ENCODE measurements around the gene SLC5A2.
"Not testable (repeated sequence)": the region's sequence is repeated elsewhere in the genome, so short reads cannot be mapped to it uniquely, and the experiment has no call there.

Gene SLC5A2

GRCh38 chr16:31476303-31477219, 6.4 kb upstream of the SLC5A2 start:
- DNase-seq: no peak

- no peak for DNase-seq
These were observed 5.4 kb upstream of the SLC5A2 start for GRCh38 chr16:31477220-31478216.

GRCh38 chr16:31478956-31479355, 4.0 kb upstream of the SLC5A2 start:
- DNase-seq: no peak

- no peak for DNase-seq
These were observed 3.2 kb upstream of the SLC5A2 start for GRCh38 chr16:31479751-31480150.

- no peak for DNase-seq
These were observed 1.9 kb upstream of the SLC5A2 start for GRCh38 chr16:31480851-31481536.

- DNase-seq: not testable (repeated sequence)
These were observed 1.1 kb downstream of the SLC5A2 start for GRCh38 chr16:31484048-31484447.

GRCh38 chr16:31484491-31485171, 1.7 kb downstream of the SLC5A2 start:
- DNase-seq: no peak

GRCh38 chr16:31485571-31485970, 2.6 kb downstream of the SLC5A2 start:
- no peak for DNase-seq

- no peak for DNase-seq
These were observed 3.1 kb downstream of the SLC5A2 start for GRCh38 chr16:31486045-31486444.

- DNase-seq: no peak
These were observed 4.3 kb downstream of the SLC5A2 start for GRCh38 chr16:31487071-31487719.

- DNase-seq: peak; percentile 16 to 32
These were observed 5.0 kb downstream of the SLC5A2 start for GRCh38 chr16:31487720-31488467.

GRCh38 chr16:31488468-31489297, 5.8 kb downstream of the SLC5A2 start:
- DNase-seq: no peak

- no peak for DNase-seq
These were observed 6.3 kb downstream of the SLC5A2 start for GRCh38 chr16:31489298-31489564.

- no peak for DNase-seq
These were observed 7.0 kb downstream of the SLC5A2 start for GRCh38 chr16:31489616-31490584.

- DNase-seq: no peak
These were observed 9.0 kb downstream of the SLC5A2 start for GRCh38 chr16:31491778-31492418.

GRCh38 chr16:31493506-31494125, 10.7 kb downstream of the SLC5A2 start:
- DNase-seq: no peak

- no peak for DNase-seq
These were observed 13.7 kb downstream of the SLC5A2 start for GRCh38 chr16:31496670-31497069.

- DNase-seq: no peak
These were observed 15.6 kb downstream of the SLC5A2 start for GRCh38 chr16:31498493-31498892.

Data from NCI-H2081 (cell line).